HepG2 (cell line): ENCODE data around the gene USE1. TPM values are rescaled to one million over a fixed set of nuclear protein-coding genes. Genes with fewer than 3 reads are reported as not detected.

Experiments
- EP300 ChIP-seq, 3 experiments: sonication (generic) in 1 of 3; formaldehyde crosslinking in 1 of 3; IDR thresholded peaks; 2 replicates each; pipeline versions ENCODE4 v1.5.1 to v1.6.1; 2011 to 2020; ENCODE audit warnings: low read depth in 2 of 3, low read length in 2 of 3, borderline replicate concordance in 1 of 3, improper control_type of control experiment in 1 of 3, mild to moderate bottlenecking in 1 of 3, missing genetic modification reagents in 1 of 3, moderate library complexity in 1 of 3
- FOXC1 ChIP-seq: sonication (generic); formaldehyde crosslinking; IDR thresholded peaks from 2 replicates; pipeline ENCODE4 v1.8.0; 2022; ENCODE audit warnings: mild to moderate bottlenecking, missing genetic modification reagents, borderline replicate concordance
- HDAC2 ChIP-seq: sonication (generic); formaldehyde crosslinking; IDR thresholded peaks from 2 replicates; pipeline ENCODE4 v1.4.0; 2020; ENCODE audit warnings: missing genetic modification reagents
- HIVEP1 ChIP-seq: sonication (generic); formaldehyde crosslinking; IDR thresholded peaks from 2 replicates; pipeline ENCODE4 v1.4.0; 2020; ENCODE audit warnings: mild to moderate bottlenecking, missing genetic modification reagents
- MXI1 ChIP-seq: IDR thresholded peaks from 3 replicates; pipeline ENCODE4 v1.6.1; 2012; ENCODE audit warnings: low read depth, low read length, inconsistent platforms, borderline replicate concordance
- NR2F1 ChIP-seq, 2 experiments: fragments of 450-650 bp in 1 of 2; formaldehyde crosslinking in 1 of 2; IDR thresholded peaks; 2 replicates each; pipeline versions ENCODE4 v1.5.0 to v1.6.1; 2016 to 2020; ENCODE audit warnings: mild to moderate bottlenecking in 1 of 2, missing compliant biosample characterization in 1 of 2, missing genetic modification reagents in 1 of 2, moderate library complexity in 1 of 2
- RARA ChIP-seq: IDR thresholded peaks from 2 replicates; pipeline ENCODE4 v1.6.1; 2016; ENCODE audit warnings: missing genetic modification reagents, missing compliant biosample characterization
- SMYD3 ChIP-seq: sonication (generic); formaldehyde crosslinking; IDR thresholded peaks from 2 replicates; pipeline ENCODE4 v1.8.1; 2023; ENCODE audit warnings: mild to moderate bottlenecking, missing genetic modification reagents
- WIZ ChIP-seq: sonication (generic); formaldehyde crosslinking; IDR thresholded peaks from 2 replicates; pipeline ENCODE4 v1.5.1; 2020; ENCODE audit warnings: mild to moderate bottlenecking, missing genetic modification reagents
- ZFP36 ChIP-seq: fragments of 150-350 bp; IDR thresholded peaks from 2 replicates; pipeline ENCODE4 v1.6.1; 2018; ENCODE audit warnings: borderline replicate concordance, low read length, low read depth; ENCODE audit not compliant: partially characterized antibody
- ZNF292 ChIP-seq: sonication (generic); formaldehyde crosslinking; IDR thresholded peaks from 2 replicates; pipeline ENCODE4 v1.8.1; 2022; ENCODE audit warnings: mild to moderate bottlenecking, low read depth, missing genetic modification reagents, borderline replicate concordance
- polyA plus RNA-seq, 8 experiments: library from polyadenylated mRNA; depleted of rRNA in 3 of 8; stranded (reverse) in 7 of 8; unstranded in 1 of 8; fragments of >200 nt; fragmentation: Illumina TruSeq in 4 of 8; extraction: Trizol in 4 of 8; gene quantifications; 2 replicates each; pipeline versions ENCODE4 v1.2.1 to v1.2.3, GENCODE V29; 2011 to 2016; ENCODE audit warnings: low read depth in 4 of 8, missing spikeins in 1 of 8, mixed read lengths in 1 of 8; ENCODE audit not compliant: insufficient read depth in 1 of 8
- total RNA-seq, 5 experiments: library from RNA; depleted of rRNA; stranded (reverse); fragments of >200 nt; fragmentation: Illumina TruSeq; extraction: Trizol; gene quantifications; 2 replicates each; pipeline ENCODE4 v1.2.3, GENCODE V29; 2016; ENCODE audit warnings: low read depth in 1 of 5
- TF ChIP-seq, protein P1 (sequence below): sonication (generic); formaldehyde crosslinking; IDR thresholded peaks from 2 replicates; pipeline ENCODE4 v1.4.0; 2020; ENCODE audit warnings: mild to moderate bottlenecking, missing genetic modification reagents
- TF ChIP-seq, protein P2 (sequence below): sonication (generic); formaldehyde crosslinking; IDR thresholded peaks from 2 replicates; pipeline ENCODE4 v1.4.0; 2020; ENCODE audit warnings: missing genetic modification reagents, mild to moderate bottlenecking, borderline replicate concordance
- TF ChIP-seq, protein P3 (sequence below): sonication (generic); formaldehyde crosslinking; IDR thresholded peaks from 2 replicates; pipeline ENCODE4 v1.8.0; 2022; ENCODE audit warnings: mild to moderate bottlenecking, missing genetic modification reagents

USE1 gene
- total and polyA plus RNA-seq, 2 of the 13 experiments (the other 11 are each of a cell fraction or from before 2014, with no cell fraction given) = 9.9 to 17.6 TPM

DNA sequence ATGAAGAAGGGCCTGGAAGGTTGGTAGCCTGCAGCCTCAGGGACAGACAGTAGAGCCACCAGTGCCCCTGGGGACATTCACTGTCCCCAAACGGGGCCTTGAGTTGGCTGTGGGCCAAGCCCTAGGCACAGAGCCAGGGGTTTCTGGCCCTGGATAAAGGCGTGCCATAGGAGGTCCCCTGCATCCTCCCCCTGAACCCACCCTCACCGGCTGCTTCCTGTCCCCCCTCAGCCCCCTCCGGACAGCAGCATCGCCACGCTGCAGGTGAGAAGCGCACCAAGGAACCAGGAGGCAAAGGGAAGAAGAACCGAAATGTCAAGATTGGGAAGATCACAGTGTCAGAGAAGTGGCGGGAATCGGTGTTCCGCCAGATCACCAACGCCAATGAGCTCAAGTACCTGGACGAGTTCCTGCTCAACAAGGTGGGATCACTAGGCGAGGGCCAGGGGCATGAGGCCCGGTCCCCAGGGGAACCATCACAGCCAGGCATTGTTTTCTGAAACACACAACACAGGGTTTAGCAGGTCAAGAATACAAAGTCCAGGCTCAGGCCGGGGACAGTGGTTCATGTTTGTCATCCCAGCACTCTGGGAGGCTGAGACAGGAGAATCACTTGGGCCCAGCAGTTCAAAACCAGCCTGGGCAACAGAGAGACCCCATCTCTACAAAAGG lies 14.6 kb upstream of the USE1 start (continued):
- TF ChIP-seq ZFP36 (no peak), SMYD3 (CRISPR knock-in tag) (no peak), HDAC2 (CRISPR knock-in tag) (peak; percentile 50; the same call in 1 of the 2 replicates), WIZ (CRISPR knock-in tag) (0 out of 2 replicates have a peak, but pooled peaks have one; percentile 37), NR2F1 (CRISPR knock-in tag; IDR thresholded peaks at IDR 0.05) (peak; percentile 78 to 90; a peak in 3 of 4 replicates), HIVEP1 (peak; percentile 70; the same call in 1 of the 2 replicates), ZNF292 (CRISPR knock-in tag) (no peak; the same call in 1 of the 2 replicates), FOXC1 (CRISPR knock-in tag) (peak; percentile 71; the same call in 1 of the 2 replicates), RARA (peak; percentile 93), MXI1 (peak; percentile 47; the same call in 1 of the 3 replicates), EP300 (IDR thresholded peaks at IDR 0.05; ENCODE audit: low read depth in 2 of 2, low read length in 2 of 2) (peak; percentile 23 to 42; a peak in 1 of 4 replicates), EP300 (CRISPR knock-in tag; IDR thresholded peaks at IDR 0.05; ENCODE audit: borderline replicate concordance) (no peak)
- TF ChIP-seq, protein P1, sequence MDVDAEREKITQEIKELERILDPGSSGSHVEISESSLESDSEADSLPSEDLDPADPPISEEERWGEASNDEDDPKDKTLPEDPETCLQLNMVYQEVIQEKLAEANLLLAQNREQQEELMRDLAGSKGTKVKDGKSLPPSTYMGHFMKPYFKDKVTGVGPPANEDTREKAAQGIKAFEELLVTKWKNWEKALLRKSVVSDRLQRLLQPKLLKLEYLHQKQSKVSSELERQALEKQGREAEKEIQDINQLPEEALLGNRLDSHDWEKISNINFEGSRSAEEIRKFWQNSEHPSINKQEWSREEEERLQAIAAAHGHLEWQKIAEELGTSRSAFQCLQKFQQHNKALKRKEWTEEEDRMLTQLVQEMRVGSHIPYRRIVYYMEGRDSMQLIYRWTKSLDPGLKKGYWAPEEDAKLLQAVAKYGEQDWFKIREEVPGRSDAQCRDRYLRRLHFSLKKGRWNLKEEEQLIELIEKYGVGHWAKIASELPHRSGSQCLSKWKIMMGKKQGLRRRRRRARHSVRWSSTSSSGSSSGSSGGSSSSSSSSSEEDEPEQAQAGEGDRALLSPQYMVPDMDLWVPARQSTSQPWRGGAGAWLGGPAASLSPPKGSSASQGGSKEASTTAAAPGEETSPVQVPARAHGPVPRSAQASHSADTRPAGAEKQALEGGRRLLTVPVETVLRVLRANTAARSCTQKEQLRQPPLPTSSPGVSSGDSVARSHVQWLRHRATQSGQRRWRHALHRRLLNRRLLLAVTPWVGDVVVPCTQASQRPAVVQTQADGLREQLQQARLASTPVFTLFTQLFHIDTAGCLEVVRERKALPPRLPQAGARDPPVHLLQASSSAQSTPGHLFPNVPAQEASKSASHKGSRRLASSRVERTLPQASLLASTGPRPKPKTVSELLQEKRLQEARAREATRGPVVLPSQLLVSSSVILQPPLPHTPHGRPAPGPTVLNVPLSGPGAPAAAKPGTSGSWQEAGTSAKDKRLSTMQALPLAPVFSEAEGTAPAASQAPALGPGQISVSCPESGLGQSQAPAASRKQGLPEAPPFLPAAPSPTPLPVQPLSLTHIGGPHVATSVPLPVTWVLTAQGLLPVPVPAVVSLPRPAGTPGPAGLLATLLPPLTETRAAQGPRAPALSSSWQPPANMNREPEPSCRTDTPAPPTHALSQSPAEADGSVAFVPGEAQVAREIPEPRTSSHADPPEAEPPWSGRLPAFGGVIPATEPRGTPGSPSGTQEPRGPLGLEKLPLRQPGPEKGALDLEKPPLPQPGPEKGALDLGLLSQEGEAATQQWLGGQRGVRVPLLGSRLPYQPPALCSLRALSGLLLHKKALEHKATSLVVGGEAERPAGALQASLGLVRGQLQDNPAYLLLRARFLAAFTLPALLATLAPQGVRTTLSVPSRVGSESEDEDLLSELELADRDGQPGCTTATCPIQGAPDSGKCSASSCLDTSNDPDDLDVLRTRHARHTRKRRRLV (CRISPR knock-in tag) = no peak
- TF ChIP-seq, protein P2, sequence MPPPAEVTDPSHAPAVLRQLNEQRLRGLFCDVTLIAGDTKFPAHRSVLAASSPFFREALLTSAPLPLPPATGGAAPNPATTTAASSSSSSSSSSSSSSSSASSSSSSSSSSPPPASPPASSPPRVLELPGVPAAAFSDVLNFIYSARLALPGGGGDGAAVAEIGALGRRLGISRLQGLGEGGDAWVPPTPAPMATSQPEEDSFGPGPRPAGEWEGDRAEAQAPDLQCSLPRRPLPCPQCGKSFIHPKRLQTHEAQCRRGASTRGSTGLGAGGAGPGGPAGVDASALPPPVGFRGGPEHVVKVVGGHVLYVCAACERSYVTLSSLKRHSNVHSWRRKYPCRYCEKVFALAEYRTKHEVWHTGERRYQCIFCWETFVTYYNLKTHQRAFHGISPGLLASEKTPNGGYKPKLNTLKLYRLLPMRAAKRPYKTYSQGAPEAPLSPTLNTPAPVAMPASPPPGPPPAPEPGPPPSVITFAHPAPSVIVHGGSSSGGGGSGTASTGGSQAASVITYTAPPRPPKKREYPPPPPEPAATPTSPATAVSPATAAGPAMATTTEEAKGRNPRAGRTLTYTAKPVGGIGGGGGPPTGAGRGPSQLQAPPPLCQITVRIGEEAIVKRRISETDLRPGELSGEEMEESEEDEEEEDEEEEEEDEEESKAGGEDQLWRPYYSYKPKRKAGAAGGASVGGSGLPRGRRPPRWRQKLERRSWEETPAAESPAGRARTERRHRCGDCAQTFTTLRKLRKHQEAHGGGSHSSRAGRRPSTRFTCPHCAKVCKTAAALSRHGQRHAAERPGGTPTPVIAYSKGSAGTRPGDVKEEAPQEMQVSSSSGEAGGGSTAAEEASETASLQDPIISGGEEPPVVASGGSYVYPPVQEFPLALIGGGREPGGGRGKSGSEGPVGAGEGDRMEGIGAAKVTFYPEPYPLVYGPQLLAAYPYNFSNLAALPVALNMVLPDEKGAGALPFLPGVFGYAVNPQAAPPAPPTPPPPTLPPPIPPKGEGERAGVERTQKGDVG (CRISPR knock-in tag) = peak; percentile 98; the same call in 1 of the 2 replicates
- TF ChIP-seq, protein P3, sequence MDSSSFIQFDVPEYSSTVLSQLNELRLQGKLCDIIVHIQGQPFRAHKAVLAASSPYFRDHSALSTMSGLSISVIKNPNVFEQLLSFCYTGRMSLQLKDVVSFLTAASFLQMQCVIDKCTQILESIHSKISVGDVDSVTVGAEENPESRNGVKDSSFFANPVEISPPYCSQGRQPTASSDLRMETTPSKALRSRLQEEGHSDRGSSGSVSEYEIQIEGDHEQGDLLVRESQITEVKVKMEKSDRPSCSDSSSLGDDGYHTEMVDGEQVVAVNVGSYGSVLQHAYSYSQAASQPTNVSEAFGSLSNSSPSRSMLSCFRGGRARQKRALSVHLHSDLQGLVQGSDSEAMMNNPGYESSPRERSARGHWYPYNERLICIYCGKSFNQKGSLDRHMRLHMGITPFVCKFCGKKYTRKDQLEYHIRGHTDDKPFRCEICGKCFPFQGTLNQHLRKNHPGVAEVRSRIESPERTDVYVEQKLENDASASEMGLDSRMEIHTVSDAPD (CRISPR knock-in tag) = peak; percentile 62; the same call in 1 of the 2 replicates
